ENCODE data around the gene EHD4. TPM values are rescaled to one million over a fixed set of nuclear protein-coding genes. Genes with fewer than 3 reads are reported as not detected.

EHD4 gene
- total and polyA plus RNA-seq, 2 experiments from 2014 or later: 27.3 to 34.7 TPM

- Histone ChIP-seq H2AFZ (no peak overlapping the region), H3K36me3 (replicated peaks; ENCODE audit: insufficient read depth, low read depth) (no peaks in the 10 kb centered on the region), H3K4me3 (no peak overlapping the region), H3K27ac (peak overlapping the region; percentile 82), H3K9me3 (ENCODE audit: low read depth) (no peaks in the 10 kb centered on the region), H4K20me1 (ENCODE audit: insufficient read depth, poor library complexity, severe bottlenecking) (no peaks in the 10 kb centered on the region), H3K27me3 (no peaks in the 10 kb centered on the region), H3K4me2 (peak overlapping the region; percentile 31), H3K79me2 (peaks cover 27% of the 10 kb centered on the region), H3K4me1 (ENCODE audit: insufficient read depth) (peaks cover 70% of the 10 kb centered on the region), H3K9me2 (replicated peaks; ENCODE audit: insufficient read depth) (no peaks in the 10 kb centered on the region)
- WGBS (ENCODE audit: low lambda C conversion rate, missing lambda C conversion rate): 66% methylated on average over 10 of the region's 10 CpGs
- DNase-seq (ENCODE audit: low spot score): peak; percentile 71
- TF ChIP-seq EZH2phosphoT487 (IDR thresholded peaks at IDR 0.05; ENCODE audit: low read depth, severe bottlenecking, unreplicated experiment): no peak
- TF ChIP-seq CTCF (IDR thresholded peaks at IDR 0.05; ENCODE audit: poor library complexity): no peak
- no peak for TF ChIP-seq EZH2 (IDR thresholded peaks at IDR 0.05; ENCODE audit: borderline replicate concordance)
Observed at GRCh38 chr15:41926185-41927056, 45.9 kb downstream of the EHD4 start.

GRCh38 chr15:41925086-41925608 lies 47.2 kb downstream of the EHD4 start:
- peaks cover 27% of the 10 kb centered on the region for H3K79me2 ChIP-seq
- WGBS (ENCODE audit: low lambda C conversion rate, missing lambda C conversion rate): 93% methylated on average over 7 of the region's 7 CpGs
- no peaks in the 10 kb centered on the region for H3K9me3 ChIP-seq (ENCODE audit: low read depth)
- no peaks in the 10 kb centered on the region for H3K36me3 ChIP-seq (replicated peaks; ENCODE audit: insufficient read depth, low read depth)
- peak overlapping the region; percentile 82 for H3K27ac ChIP-seq
- TF ChIP-seq CTCF (IDR thresholded peaks at IDR 0.05; ENCODE audit: poor library complexity): no peak
- TF ChIP-seq EZH2 (IDR thresholded peaks at IDR 0.05; ENCODE audit: borderline replicate concordance): no peak
- TF ChIP-seq EZH2phosphoT487 (IDR thresholded peaks at IDR 0.05; ENCODE audit: low read depth, severe bottlenecking, unreplicated experiment): no peak
- H3K9me2 ChIP-seq (replicated peaks; ENCODE audit: insufficient read depth): no peaks in the 10 kb centered on the region
- DNase-seq (ENCODE audit: low spot score): no peak
- no peak overlapping the region for H3K4me3 ChIP-seq
- H3K4me1 ChIP-seq (ENCODE audit: insufficient read depth): peaks cover 71% of the 10 kb centered on the region
- H4K20me1 ChIP-seq (ENCODE audit: insufficient read depth, poor library complexity, severe bottlenecking): no peaks in the 10 kb centered on the region
- no peak overlapping the region for H2AFZ ChIP-seq
- H3K27me3 ChIP-seq: no peaks in the 10 kb centered on the region
- H3K4me2 ChIP-seq: no peak overlapping the region

- H2AFZ ChIP-seq: no peak overlapping the region
- no peak overlapping the region for H3K4me3 ChIP-seq
- no peak overlapping the region for H3K4me2 ChIP-seq
- H3K27me3 ChIP-seq: no peaks in the 10 kb centered on the region
- no peak for DNase-seq (ENCODE audit: low spot score)
- 84% methylated on average over 3 of the region's 3 CpGs for WGBS (ENCODE audit: low lambda C conversion rate, missing lambda C conversion rate)
- no peaks in the 10 kb centered on the region for H3K9me3 ChIP-seq (ENCODE audit: low read depth)
- TF ChIP-seq CTCF (IDR thresholded peaks at IDR 0.05; ENCODE audit: poor library complexity) (no peak), EZH2 (IDR thresholded peaks at IDR 0.05; ENCODE audit: borderline replicate concordance) (no peak), EZH2phosphoT487 (IDR thresholded peaks at IDR 0.05; ENCODE audit: low read depth, severe bottlenecking, unreplicated experiment) (no peak)
- peak overlapping the region; percentile 88 for H3K27ac ChIP-seq
- peaks cover 70% of the 10 kb centered on the region for H3K4me1 ChIP-seq (ENCODE audit: insufficient read depth)
- peaks cover 20% of the 10 kb centered on the region for H3K79me2 ChIP-seq
- no peaks in the 10 kb centered on the region for H3K9me2 ChIP-seq (replicated peaks; ENCODE audit: insufficient read depth)
- no peaks in the 10 kb centered on the region for H3K36me3 ChIP-seq (replicated peaks; ENCODE audit: insufficient read depth, low read depth)
- H4K20me1 ChIP-seq (ENCODE audit: insufficient read depth, poor library complexity, severe bottlenecking): no peaks in the 10 kb centered on the region
Observed at GRCh38 chr15:41923401-41923997, 48.9 kb downstream of the EHD4 start.

All from hepatocyte (in vitro differentiated cells).